Measurements from ENCODE around the gene SLC5A12.

- TF ChIP-seq CTCF (conservative IDR thresholded peaks at IDR 0.05; ENCODE audit: low read depth, low read length) (no peak), EZH2phosphoT487 (IDR thresholded peaks at IDR 0.05; ENCODE audit: borderline replicate concordance, low read length) (no peak)
Observed at GRCh38 chr11:26677566-26677965, 44.3 kb downstream of the SLC5A12 start.
